ENCODE measurements around the gene CASP4.
A peak's percentile ranks its signal among the peaks of the same experiment; 100 is the strongest.
"Not testable (repeated sequence)": the region's sequence is repeated elsewhere in the genome, so short reads cannot be mapped to it uniquely, and the experiment has no call there.

Gene CASP4

DNA sequence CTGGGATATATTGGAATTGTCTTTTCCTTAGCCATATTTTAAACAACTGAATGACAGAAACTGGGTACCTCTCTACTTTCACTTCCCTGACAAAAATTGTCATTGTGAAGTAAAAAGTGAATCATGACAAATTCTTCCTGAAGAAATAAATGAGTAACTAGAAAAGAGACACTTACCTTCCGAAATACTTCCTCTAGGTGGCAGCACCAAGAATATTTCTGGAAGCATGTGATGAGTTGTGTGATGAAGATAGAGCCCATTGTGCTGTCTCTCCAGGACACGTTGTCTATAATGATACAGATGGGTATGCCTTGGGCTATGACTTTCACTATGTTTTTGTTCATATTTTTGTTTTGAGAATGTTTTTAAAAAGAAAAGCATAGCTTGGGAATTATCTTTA lies 21.5 kb downstream of the CASP4 start:
- peak; percentile 25 to 26 for DNase-seq

DNA sequence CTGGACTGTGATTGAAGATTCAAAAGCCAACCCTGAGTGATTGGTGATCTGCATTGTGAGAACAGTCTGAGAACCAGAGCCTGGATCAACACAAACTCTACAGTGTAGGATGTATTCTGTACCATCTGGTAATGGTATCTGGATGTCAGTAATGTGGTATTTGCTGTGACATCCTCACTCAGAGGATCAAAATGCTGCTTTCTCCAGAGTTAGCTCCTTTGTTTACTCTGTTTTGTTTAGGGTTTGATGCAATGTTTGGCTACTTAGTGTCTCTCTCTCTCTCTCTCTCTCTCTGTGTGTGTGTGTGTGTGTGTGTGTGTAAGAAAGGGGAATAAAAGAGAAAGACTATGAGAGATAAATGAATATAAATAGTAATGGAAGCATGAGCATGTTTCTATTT lies 24.3 kb downstream of the CASP4 start:
- no peak for DNase-seq

DNA sequence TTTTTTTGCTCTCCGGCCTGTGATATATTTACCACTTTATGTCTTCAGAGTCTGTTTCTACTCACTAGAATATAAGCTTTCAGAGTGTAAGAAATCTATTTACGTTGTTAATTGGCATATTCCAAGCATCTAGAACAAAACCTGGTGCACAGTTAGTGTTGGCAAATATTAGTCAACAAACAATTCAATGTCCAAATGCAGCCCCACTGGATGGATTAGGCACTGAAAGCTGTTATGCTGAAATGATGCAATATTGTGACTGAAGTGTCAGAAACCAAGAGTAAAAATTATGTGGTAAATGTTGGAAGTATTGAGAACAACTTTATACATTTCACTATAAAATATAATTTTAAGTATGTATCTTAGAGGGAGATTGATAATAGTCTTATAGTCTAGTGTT lies 24.8 kb downstream of the CASP4 start:
- DNase-seq = no peak

DNA sequence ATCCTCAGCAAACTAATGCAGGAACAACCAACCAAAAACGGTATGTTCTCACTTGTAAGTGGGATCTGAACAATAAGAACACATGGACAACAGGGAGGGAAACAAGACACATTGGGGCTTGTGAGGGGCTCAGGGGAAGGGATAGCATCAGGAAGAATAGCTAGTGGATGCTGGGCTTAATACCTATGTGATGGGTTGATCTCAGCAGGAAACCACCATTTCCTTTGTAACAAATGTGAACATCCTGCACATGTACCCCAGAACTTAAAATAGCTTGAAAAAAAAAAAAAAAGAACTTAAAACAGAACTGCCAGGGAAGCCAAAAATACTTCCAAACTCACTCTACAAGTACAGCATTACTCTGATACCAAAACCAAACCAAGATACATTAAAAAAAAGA lies 33.8 kb downstream of the CASP4 start:
- DNase-seq = no peak

DNA sequence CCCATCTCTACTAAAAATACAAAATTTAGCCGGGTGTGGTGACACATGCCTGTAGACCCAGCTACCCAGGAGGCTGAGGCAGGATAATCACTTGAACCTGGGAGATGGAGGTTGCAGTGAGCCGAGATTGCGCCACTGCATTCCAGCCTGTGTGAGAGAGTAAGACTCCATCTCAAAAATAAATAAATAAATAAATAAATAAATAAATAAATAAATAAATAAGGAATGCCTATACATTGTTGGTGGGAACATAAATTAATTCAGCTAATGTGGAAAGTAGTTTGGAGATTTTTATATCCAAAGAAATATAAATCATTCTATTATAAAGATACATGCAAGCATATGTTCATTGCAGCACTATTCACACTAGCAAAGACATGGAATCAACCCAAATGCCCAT lies 34.3 kb downstream of the CASP4 start:
- not testable (repeated sequence) for DNase-seq

DNA sequence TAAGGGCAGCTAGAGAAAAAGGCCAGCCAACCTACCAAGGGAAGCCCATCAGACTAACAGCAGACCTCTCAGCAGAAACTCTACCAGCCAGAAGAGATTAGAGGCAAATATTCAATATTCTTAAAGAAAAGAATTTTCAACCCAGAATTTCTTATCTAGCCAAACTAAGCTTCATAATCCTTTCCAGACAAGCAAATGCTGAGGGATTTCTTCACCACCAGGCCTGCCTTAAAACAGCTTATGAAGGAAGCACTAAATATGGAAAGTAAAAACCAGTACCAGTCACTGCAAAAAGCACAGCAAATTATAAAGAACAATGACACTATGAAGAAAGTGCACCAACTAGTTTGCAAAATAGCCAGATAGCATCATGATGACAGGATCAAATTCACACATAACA lies 39.6 kb downstream of the CASP4 start:
- DNase-seq = no peak

DNA sequence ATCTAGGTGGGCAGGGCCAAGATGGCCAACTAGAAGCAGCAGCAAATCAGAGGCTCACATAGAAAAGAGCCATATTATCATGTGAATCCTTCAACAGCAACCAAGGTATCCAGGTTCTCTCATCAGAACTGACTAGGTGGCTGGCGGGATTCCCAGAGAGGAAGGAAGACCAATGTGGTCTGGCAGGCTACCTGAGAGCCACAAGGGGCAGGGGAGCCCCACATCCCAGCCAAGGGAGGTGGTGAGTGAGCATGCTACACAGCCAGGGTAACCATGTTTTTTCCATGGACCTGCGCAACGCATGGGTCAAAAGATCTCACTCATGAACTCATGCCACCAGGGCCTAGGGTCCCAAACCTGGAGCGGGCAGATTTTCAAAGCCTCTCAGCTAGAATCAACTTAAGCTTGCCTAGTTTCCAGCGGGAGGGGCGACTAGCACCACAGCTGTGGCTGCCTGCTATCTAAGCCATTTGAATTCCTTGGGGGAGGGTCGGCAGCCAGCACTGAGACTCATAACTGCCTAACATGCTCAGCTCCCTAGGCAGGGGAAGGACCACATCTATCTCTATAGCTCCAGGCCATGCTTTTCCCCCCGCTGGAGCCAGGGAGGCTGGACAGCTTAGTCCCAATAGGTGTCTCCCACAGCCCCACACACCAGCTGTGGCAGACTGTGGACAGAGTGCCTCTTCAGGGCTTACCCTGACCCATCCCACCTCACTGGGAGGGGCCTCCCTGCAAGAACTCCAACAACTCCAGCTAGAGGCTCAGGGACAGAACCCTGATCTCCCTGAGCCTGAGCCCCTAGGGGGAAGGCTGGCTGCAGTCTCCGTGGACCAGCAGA lies 41.4 kb downstream of the CASP4 start:
- DNase-seq = no peak

DNA sequence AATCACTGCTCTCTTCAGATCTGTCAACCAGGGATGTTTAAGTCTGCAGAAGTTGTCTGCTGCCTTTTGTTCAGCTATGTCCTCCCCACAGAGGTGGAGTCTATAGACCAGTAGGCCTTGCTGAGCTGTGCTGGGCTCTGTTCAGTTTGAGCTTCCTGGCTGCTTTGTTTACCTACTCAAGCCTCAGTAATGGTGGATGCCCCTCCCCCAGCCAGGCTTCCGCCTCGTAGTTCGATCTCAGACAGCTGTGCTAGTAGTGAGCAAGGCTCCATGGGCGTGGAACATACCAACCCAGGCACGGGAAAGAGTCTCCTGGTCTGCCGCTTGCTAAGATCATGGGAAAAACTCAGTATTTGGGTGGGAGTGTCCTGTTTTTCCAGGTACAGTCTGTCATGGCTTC lies 42.5 kb downstream of the CASP4 start:
- DNase-seq = no peak

DNA sequence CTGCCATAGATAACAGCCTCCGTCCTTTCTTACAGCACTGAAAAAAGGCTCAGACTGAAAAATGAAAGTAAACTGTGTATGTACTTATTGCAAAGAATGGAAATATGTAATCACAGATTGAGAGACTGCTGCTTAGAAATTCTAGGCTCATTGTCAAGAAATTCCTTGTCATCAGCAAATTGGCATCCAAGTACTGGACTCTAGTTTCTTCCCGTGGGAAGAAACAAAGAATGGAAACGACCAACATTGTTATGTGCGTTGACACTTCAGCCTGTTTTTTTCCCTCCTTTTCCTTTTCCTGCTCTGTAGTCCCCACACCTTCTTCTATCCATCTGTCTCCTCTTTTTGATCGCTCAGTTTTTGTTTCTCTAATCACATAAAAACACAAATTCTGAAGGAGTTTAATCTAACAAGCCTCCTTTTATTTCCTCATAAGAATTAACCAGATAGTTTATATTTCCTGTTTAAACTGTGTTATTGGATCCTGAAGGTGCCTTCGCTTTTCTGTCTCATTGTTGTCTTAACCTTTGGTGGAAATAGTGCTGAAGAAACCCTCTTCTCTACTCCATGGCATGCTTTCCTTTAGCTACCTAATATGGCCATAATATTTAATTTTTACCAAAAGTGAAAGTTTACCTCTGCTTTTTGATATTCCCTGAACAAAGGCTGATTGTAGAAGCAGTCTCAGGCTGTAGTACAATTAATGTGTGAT lies 50.1 kb downstream of the CASP4 start:
- no peak for DNase-seq

DNA sequence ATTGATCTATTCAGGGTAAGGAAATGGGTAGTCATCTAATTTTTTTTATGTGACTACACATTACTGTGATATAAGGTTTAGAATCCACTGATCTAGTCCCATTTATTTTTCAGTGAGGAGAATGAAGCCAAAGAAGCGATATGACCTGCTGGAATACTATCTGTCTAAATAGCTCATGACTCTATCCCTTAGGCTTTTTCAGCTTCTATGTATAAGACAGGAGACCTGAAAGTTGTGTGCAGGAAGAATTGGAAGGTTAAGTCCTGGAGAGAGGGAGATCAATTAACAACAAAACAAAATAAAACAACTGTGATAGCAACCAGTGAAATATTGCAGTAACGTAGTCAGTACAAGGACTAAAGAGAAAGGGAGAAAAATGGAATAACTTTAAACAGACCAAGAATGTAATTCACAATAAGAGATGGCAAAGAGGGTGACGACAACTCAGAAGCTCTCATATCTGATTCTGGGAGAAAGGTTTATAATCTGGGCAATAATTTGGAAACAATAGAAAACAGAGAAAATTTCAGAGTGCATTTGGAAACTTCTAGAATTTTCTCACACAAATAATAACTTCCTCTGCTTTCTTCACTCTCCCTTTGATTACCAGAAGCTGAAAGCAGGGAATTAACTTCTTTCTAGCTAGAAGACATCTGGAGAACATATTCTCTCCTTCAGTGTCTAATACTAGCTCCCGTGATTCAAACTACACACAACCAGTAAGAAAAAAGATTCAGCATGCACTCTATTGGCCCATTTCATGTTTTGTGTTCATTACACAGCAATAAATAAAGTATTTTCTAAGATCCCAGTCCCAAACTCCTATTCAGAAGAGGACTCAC lies 50.9 kb downstream of the CASP4 start:
- DNase-seq = no peak

DNA sequence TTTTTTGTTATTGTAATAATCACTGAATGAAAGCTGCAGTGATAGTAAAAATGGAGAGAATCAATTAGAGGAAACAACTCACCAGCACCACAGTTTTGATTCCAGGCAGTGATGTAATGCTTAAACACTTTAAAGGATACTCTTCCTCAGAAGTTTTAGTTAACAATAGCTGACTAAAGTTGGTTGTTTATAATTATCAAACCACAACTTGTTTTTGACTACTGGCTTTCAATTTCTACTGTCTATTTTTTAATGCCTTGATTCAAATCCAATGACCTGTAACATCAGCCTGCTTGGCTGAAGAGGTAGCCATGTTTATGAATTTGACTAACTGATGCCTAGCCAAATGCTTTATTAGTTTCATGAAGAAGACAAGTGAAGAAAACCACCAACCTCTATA lies 51.9 kb downstream of the CASP4 start:
- DNase-seq = no peak

DNA sequence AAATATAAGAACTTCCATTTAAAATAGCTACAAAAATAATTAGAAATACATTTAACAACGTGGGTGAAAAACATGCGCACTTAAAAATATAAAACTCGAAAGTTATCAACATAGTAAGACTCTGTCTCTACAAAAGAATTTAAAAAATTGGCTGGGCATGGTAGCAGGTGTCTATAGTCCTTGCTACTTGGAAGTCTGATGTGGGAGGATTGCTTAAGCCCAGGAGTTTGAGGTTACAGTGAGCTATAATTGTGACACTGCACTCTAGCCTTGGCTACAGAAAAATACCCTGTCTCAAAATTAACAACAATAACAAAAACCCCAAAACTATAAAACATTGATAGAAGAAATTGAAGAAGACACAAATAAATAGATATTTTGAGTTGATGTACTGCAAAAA lies 56.3 kb downstream of the CASP4 start:
- no peak for DNase-seq

DNA sequence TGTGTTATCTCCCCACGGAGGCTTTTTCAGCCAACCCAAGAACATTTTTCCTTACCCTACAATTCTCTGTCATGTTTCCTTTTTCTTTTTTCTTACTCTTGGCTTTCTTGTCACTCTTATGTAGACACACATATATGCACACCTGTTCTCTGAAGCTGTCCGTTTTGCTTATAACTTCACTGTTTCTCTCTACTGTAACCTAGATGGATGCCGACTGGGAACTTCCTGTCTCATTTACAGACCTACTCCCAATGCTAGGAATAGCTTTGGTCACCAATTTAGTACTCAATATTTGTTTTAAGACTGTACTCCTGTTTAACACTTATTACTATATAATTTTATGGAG lies 60.2 kb downstream of the CASP4 start:
- DNase-seq = no peak

DNA sequence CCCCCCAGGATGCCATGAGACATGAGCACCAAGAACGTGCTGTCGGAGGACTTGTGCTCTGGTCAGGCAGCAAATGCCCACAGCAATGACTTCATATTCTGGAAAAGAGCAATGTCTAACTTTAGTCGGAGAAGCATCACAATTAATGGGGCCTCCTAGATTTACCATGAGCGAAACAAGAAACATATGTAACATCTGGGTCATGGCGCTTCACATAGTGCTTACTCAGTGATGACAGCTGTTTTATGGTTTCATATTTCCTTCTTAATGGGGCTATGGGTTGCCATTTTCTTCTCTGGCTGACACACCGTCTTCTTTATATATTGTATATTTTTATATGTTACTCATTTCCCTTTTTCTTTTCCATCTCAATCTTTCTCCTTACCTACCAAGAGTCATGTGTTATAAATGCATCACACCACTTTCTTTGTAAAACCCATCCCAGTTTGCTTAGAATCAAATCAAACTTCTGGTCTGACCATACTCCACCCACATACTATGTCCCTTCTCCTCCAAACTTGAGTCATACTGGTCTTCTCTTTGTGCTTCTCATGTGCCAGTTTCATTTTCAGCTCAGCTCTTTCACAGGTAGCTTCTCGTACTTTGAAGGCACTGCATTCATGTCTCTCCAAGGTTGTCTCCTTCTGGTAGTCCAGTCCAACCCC lies 60.7 kb downstream of the CASP4 start:
- peak in 1 of 2 experiments; percentile 52 for DNase-seq

DNA sequence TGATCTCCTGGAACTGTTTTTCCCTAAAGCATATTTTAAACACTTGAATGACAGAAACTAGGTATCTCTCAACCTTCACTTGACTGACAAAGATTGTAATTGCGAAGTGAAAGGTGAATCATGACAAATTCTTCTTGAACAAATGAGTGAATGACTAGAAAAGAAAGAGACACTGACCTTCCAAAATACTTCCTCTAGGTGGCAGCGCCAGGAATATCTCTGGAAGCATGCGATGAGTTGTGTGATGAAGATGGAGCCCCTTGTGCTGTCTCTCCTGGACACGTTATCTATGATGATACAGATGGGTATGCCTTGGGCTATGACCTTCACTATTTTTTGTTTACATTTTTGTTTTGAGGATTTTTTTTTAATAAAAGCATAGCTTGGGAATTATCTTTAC lies 63.1 kb downstream of the CASP4 start:
- DNase-seq = peak in 1 of 2 experiments; percentile 19

DNA sequence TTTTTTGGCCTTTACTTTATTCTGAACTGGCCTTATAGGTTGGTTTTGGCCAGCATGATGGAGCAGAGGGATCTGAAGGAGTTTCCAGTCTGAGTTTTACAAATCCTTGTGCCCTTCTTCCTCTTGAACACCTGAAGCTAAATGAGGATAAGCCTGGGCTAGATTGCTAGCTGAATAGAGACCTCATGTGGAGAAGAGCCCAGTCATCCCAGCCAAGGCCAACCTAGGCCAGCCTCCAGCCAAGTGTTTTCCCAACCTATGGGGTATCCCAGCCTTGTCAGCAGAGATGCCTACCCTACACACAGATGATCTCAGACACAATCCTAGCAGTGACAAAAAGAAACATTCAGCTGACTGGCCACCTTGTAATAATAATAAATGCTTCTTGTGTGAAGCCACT lies 69.1 kb downstream of the CASP4 start:
- no peak for DNase-seq

DNA sequence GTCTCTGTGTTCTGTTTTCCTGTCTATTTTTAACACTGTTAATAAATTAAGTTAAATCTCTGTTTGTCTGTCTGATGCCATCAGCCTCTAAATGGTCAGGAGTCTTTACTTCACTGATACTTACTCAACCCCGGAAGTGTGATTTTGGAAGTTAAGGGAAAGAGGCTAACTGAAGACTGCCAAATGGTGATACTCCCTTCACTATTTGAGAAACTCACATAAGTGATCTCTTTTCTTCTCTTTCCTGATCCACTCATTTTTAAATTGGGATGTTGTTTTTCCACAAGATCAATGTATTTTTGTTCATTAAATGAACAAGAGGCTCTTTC lies 69.7 kb downstream of the CASP4 start:
- DNase-seq = no peak

DNA sequence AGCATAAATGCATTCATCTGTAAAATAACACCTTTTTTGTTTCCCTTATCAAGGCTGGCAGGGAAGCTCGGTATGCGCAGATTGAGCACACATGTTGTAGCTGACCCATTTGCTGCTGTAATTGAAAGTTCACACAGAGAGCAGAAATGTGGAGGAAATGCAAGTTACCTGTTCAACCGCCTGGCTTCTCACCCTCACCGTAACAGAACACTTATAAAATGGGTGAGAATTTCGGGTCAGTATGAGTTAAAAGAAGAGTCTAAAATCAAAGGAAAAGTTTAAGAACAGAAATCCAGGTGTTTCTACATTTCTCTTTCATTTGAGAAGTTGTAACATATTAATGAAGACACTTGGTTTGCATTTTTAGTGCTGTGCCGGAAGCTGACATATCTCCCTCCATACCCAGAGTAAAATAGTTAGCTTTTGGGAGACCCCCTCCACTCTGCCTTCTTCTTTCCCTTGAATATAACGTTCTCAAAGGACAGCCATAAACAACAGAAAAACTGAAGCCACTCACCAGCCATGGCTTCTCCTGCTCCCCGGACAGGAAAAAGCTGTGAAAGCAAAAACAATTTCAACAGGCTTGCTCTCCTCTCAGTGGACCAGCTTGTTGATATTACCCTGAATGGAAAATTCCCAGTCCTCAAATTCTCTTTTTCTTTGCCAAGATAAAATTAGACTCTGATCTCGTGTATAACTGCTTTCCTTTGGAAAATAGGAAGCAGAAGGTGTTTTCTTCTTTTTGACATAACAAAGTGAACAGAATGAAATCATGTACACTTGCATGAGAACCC lies 70.3 kb downstream of the CASP4 start, which contains the start of gene CASP12:
CASP12 (minus strand) TSS at position 570 of the 794 bp plus-strand sequence.
- DNase-seq = no peak

DNA sequence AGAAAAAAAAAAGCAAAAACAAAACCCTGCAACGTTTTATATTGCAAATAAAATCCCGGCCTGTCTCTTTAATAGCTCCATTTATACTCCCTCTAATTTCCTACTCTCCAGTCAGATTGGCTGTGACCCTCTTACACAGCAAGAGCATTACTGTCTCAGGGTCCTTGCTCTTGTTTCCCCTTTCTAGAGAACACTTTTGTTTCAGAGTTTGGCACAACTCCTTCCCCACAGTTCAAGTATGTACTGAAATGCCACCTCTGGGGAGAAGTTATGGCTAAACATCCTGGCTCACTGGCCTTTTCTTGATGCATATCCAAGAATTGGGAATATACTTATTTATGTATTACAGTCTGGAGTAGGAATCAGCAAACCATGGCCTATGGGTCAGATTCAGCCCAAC lies 72.7 kb downstream of the CASP4 start:
- DNase-seq = no peak

DNA sequence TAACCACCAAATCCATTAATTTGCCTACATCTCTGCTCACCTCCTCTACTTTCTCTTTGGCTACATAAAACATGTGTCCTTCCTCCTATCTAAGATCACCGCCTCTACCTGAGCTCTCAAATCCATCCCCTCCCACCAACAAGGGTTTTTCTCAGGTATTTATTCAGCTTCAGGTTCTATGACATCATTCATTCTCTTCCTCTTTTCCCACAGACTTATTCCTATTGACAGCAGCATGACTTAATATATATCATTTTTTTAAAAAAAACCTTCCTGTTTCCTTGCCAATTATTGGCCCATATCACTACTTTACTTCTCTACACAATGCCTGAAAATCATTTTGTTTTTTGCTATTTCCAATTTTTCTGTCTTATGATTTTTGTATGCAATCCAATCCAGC lies 74.5 kb downstream of the CASP4 start:
- no peak for DNase-seq
